NCI-H2196 (cell line): Measurements from ENCODE around the gene ZNF816.
"Not testable (repeated sequence)": the region's sequence is repeated elsewhere in the genome, so short reads cannot be mapped to it uniquely, and the experiment has no call there.

ENCODE experiments used
- DNase-seq: peaks from one replicate; lab custom pipeline; 2025; ENCODE audit not compliant: unreplicated experiment; lab: John Stamatoyannopoulos, UW

Gene ZNF816

GRCh38 chr19:52936151-52936953, 26.3 kb downstream of the ZNF816 start:
- DNase-seq: no peak

- DNase-seq: no peak
Observed at GRCh38 chr19:52935434-52935833, 27.2 kb downstream of the ZNF816 start.

- not testable (repeated sequence) for DNase-seq
Observed at GRCh38 chr19:52924641-52925040, 38.0 kb downstream of the ZNF816 start.

DNA sequence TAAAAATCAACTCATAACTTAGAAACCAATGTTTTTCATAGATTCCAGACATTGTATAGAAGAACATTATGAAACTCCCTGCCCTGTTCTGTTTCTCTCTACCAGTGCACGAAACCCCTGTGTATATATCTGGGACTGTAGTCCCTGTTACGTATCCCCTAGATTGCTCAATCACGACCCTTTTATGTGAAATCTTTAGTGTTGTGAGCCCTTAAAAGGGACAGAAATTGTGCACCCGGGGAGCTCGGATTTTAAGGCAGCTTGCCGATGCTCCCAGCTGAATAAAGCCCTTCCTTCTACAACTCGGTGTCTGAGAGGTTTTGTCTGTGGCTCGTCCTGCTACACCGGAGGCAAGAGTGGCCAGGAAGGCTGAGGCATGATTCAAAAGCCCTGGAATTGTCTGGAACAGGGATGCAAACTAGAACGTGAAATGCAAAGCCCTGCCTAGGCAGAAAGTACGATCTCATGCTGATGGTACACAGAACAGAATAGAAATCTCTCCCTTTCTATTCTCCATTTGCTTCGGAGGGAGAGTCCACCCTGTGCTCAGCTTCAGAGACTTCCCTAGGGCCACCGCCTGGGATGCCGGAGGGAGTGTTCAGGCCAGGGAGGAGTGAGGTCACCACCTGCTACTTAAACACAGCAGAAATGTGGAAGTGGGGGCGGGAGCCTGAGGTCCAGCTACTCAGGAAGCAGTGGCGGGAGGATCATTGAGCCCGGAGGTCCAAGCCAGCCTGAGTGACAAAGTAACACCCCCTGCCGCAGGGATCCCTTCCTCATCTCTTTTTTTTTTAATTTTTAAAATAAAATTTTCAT, 38.7 kb downstream of the ZNF816 start:
- no peak for DNase-seq

DNA sequence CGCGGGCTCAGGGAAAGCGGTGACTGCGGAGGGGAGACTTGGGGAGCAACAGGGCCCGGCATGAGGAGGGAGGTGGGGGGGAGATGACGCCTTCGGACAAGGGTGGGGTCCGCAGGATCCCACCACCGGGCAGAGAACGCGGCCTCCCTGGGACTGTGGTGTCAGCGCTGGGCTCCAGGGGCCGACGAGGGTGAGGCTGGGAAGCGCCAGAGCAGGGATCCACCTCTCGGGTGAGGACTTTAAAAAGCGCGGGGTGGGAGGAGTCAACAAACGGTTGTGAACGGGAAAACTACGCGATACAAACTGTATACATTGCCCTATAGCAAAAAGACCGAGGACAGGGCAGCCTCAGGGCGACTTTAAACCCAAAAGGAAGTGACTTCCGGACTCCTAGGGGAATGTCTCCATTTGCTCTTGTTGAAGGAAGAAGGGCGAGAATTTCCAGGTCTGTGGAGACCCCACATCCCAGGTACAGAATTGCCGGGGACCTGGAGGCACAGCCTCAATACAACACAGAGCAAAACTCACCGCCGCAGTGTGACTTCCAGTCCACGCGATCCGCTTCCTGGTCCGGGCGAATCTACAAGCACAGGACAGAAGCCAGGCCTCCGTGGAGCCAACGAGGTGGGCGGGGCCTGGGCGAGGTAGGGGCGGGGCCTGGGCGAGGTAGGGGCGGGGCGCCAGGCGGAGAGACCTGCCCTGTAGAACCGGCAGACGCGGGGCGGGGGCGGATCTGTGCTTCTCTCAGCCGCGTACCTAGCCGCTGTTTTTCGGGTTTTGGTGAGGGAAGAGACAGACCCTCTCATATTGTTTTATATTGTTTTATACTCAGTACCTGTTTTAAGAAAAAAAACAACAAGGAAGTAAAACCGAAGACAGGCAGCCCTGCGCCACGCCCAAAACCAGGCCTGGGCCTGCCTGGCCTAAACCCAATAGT, 39.6 kb downstream of the ZNF816 start, which contains the start of gene ZNF888:
Gene ZNF888, minus strand, starts transcription at position 588 of the 937 bp plus-strand sequence. CDS start 5,555 bp downstream, outside the sequence.
- peak; percentile 46 for DNase-seq

DNA sequence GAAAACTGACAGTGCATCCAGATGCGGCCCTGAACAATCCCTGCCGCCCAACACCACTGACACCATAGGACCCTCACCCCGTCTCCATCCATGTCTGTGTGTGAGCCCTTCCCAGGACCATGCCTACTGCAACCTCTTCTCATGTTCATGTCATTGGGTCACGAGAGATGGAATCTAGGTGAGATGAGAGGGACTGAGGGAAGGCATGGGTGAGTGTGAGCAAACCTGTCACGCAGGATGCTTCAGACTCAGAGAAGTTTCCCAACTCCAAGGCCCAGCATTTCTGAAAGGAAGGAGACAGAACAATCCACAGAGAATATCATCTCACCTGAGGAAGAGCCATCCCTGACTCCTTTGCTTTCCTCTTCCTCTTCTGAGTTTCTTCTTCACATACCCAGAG, 45.1 kb downstream of the ZNF816 start:
- DNase-seq: no peak

DNA sequence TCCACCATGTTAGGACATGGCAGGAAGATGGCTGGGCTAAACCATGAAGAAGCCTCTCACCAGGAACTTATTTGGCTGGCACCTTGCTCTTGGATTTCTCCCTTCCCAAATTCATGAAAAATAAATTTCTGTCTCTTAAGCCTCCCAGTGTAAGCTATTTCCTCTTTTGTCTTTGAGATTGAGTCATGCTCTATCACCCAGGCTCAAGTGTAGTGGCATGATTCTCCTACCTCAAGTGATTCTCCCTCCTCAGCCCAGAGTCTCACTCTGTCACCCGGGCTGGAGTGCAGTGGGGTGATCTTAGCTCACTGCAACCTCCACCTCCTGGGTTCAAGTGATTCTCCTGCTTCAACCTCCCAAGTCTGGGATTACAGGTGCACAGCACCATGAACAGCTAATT, 52.0 kb downstream of the ZNF816 start:
- DNase-seq: no peak

DNA sequence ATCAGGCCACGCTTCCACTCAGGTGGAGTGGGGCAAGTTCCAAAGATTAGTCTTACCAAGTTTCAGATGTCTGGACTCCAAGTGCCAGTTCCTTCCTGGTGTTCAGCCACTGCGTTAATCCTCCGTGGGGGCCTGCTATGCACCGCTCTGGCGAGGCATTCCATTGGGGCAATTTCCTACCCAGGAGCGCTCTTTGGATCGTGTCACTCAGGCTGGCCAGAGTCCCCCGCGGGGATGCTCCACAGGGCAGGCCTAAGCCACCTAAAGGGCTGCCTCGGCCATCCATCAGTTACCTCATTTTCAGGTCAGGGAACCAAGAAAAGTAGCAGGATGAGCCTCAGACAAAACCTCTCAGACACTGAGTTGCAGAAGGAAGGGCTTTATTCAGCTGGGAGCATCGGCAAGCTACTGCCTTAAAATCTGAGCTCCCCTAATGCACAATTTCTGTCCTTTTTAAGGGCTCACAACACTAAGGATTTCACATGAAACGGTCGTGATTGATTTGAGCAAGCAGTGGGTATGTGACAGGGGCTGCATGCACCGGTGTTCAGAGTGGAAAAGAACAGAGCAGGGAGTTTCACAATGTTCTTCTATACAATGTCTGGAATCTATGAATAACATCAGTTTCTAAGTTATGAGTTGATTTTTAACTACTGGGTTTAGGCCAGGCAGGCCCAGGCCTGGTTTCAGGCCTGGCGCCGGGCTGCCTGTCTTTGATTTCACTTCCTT, 58.5 kb downstream of the ZNF816 start:
- not testable (repeated sequence) for DNase-seq

DNA sequence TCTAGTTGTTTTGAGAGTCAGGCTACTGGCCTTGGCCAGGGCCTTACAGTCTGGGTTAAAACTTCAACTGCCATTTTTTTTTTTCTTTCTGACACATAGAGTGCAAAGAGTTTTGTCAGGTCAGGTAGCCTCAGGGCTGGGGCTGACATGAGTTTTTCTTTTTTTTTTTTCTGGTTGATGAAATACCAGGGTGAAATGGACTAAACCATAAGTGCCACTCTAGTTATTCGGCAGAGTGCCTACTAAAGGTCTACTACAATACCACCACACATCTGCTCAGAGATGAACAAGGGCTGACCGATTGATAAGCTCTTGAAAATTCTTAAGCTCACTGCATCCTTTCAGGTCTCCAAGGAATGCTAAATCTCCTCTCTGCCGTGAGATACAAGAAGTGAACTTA, 60.8 kb downstream of the ZNF816 start:
- no peak for DNase-seq
